Measurements from ENCODE around the gene COG2. TPM values are rescaled to one million over a fixed set of nuclear protein-coding genes. Genes with fewer than 3 reads are reported as not detected.
"Not testable (repeated sequence)": the region's sequence is repeated elsewhere in the genome, so short reads cannot be mapped to it uniquely, and the experiment has no call there.

Gene COG2
- polyA plus RNA-seq, 1 experiment, result 21.5 TPM

GRCh38 chr1:230696722-230697437 lies 54.6 kb downstream of the COG2 start:
- ChIA-PET CTCF (interaction anchor here (1.2 kb wide), 1 partner anchor 76 kb away, joined by 6 read pairs; no protein-coding TSS in a partner anchor), POLR2A (no interaction called here)
- no peak for DNase-seq (ENCODE audit: low read depth, low spot score)
- H3K9me3 ChIP-seq (ENCODE audit: control insufficient read depth, insufficient read depth, low read length), result no peaks in the 10 kb centered on the region
- H3K27me3 ChIP-seq (ENCODE audit: control insufficient read depth, insufficient read depth, low read length), result no peaks in the 10 kb centered on the region
- H3K27ac ChIP-seq (ENCODE audit: low read depth, low read length), result no peak overlapping the region
- H3K4me3 ChIP-seq (ENCODE audit: low read depth, low read length), result no peak overlapping the region
- TF ChIP-seq CTCF (IDR thresholded peaks at IDR 0.05; ENCODE audit: low read depth, low read length), result no peak

GRCh38 chr1:230698130-230698529 lies 55.8 kb downstream of the COG2 start:
- Histone ChIP-seq H3K27me3 (ENCODE audit: control insufficient read depth, insufficient read depth, low read length) (no peaks in the 10 kb centered on the region), H3K27ac (ENCODE audit: low read depth, low read length) (no peak overlapping the region), H3K9me3 (ENCODE audit: control insufficient read depth, insufficient read depth, low read length) (no peaks in the 10 kb centered on the region), H3K4me3 (ENCODE audit: low read depth, low read length) (no peak overlapping the region)
- no peak for DNase-seq (ENCODE audit: low read depth, low spot score)
- POLR2A ChIA-PET, result no interaction called here
- CTCF ChIA-PET, result no interaction called here
- no peak for TF ChIP-seq CTCF (IDR thresholded peaks at IDR 0.05; ENCODE audit: low read depth, low read length)

GRCh38 chr1:230698964-230699363 lies 56.7 kb downstream of the COG2 start:
- POLR2A ChIA-PET, CTCF ChIA-PET: not testable (repeated sequence)

GRCh38 chr1:230699716-230700115 lies 57.4 kb downstream of the COG2 start:
- no peak overlapping the region for H3K27ac ChIP-seq (ENCODE audit: low read depth, low read length)
- POLR2A ChIA-PET, result no interaction called here
- no peaks in the 10 kb centered on the region for H3K9me3 ChIP-seq (ENCODE audit: control insufficient read depth, insufficient read depth, low read length)
- no peak for TF ChIP-seq CTCF (IDR thresholded peaks at IDR 0.05; ENCODE audit: low read depth, low read length)
- CTCF ChIA-PET, result no interaction called here
- H3K27me3 ChIP-seq (ENCODE audit: control insufficient read depth, insufficient read depth, low read length), result peaks cover 2% of the 10 kb centered on the region
- no peak for DNase-seq (ENCODE audit: low read depth, low spot score)
- no peak overlapping the region for H3K4me3 ChIP-seq (ENCODE audit: low read depth, low read length)

More at GRCh38 chr1:230698964-230699363, 56.7 kb downstream of the COG2 start:
- H3K27me3 ChIP-seq (ENCODE audit: control insufficient read depth, insufficient read depth, low read length); DNase-seq (ENCODE audit: low read depth, low spot score); H3K27ac ChIP-seq (ENCODE audit: low read depth, low read length); H3K4me3 ChIP-seq (ENCODE audit: low read depth, low read length); H3K9me3 ChIP-seq (ENCODE audit: control insufficient read depth, insufficient read depth, low read length): not testable (repeated sequence)

- DNase-seq (ENCODE audit: low read depth, low spot score), result no peak
- H3K27me3 ChIP-seq (ENCODE audit: control insufficient read depth, insufficient read depth, low read length), result peaks cover 2% of the 10 kb centered on the region
- POLR2A ChIA-PET, result no interaction called here
- H3K9me3 ChIP-seq (ENCODE audit: control insufficient read depth, insufficient read depth, low read length), result no peaks in the 10 kb centered on the region
- CTCF ChIA-PET, result no interaction called here
- TF ChIP-seq CTCF (IDR thresholded peaks at IDR 0.05; ENCODE audit: low read depth, low read length), result no peak
- H3K27ac ChIP-seq (ENCODE audit: low read depth, low read length), result no peak overlapping the region
- no peak overlapping the region for H3K4me3 ChIP-seq (ENCODE audit: low read depth, low read length)
These were observed 57.9 kb downstream of the COG2 start for GRCh38 chr1:230700132-230700531.

Data from AG04450 (cell line).